Sigmoid colon (tissue), 4 donors: Measurements from ENCODE around the gene SLC16A11.

Experiments
- CTCF ChIP-seq, 4 experiments: fragments of 450-650 bp in 3 of 4; fragments of 200-600 bp in 1 of 4; IDR thresholded peaks; one replicate each; pipeline ENCODE4 v1.5.1; 2016 to 2019; ENCODE audit warnings: antibody characterized with exemption in 4 of 4, mild to moderate bottlenecking in 3 of 4, moderate library complexity in 2 of 4
- POLR2A ChIP-seq, 2 donors: fragments of 450-650 bp; IDR thresholded peaks; one replicate each; pipeline ENCODE4 v1.6.1; 2016; ENCODE audit warnings: antibody characterized with exemption in 2 of 2, mild to moderate bottlenecking in 2 of 2, moderate library complexity in 2 of 2
- POLR2AphosphoS5 ChIP-seq, 4 donors: sonication (generic); formaldehyde crosslinking; IDR thresholded peaks; one replicate each; pipeline ENCODE4 v1.6.1; 2017; ENCODE audit warnings: antibody characterized with exemption in 4 of 4

GRCh38 chr17:7029096-7029495 lies 14.8 kb downstream of the SLC16A11 start:
- no peak for TF ChIP-seq CTCF (IDR thresholded peaks at IDR 0.05)
- no peak for TF ChIP-seq POLR2A (IDR thresholded peaks at IDR 0.05)
- no peak for TF ChIP-seq POLR2AphosphoS5 (IDR thresholded peaks at IDR 0.05)
